Measurements from ENCODE around the gene GCK. TPM values are rescaled to one million over a fixed set of nuclear protein-coding genes. Genes with fewer than 3 reads are reported as not detected.
A peak's percentile ranks its signal among the peaks of the same experiment; 100 is the strongest.

The GCK gene
- total RNA-seq, 2 donors from 2014 or later = 0.24 TPM; not detected in 1

DNA sequence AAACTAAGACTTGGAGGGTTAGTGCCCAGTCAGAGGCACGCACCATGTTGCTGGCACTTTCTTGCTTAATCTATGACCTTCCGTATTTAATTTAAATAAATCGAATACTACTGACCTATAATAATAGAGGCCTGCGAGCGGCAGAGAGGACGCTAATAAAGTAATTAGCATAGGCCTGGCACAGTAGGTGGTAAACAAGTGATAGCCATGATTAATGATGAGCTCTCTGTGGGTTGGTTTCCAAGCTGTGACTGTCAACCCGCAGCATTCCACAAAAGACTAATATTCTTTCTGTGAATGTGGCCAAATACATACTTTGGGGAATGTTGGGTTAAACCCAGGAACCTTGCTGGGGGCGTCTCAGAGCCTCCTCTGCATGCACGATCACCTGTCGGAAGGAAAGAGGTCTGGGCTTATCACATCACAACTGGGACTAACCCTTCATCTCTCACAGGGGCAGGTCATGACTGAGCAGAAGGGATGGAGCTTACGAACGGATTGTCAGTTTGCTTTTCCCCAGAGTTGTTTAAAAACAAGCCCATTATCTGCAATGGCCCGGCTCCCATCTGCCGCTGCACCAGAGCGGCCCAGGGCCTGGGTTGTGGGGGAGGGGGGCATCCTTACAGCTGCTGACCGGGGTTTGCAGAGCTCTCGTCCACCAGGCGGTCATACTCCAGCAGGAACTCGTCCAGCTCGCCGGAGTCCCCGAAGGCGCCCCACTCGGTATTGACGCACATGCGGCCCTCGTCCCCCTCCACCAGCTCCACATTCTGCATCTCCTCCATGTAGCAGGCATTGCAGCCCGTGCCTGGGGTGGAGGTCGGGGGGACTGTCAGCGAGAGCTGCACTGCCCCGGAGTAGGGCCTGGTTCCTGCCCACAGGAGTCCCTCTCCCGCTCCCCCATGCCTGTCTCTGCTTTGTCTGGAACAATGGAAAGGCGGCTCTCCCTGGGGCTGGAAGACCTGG is 41.9 kb downstream of the GCK start:
- Mint-ChIP-seq H3K27me3 (peaks cover 0 to 3% of the 10 kb centered on the region in 2 donors), H3K36me3 (no peaks in the 10 kb centered on the region), H3K9me3 (no peaks in the 10 kb centered on the region), H3K4me3 (no peak overlapping the region), H3K27ac (no peak overlapping the region), H3K4me1 (ENCODE audit: low read depth in 2 of 2) (no peaks in the 10 kb centered on the region)
- DNase-seq (ENCODE audit: low spot score) = peak; percentile 60
- no peak for ATAC-seq

DNA sequence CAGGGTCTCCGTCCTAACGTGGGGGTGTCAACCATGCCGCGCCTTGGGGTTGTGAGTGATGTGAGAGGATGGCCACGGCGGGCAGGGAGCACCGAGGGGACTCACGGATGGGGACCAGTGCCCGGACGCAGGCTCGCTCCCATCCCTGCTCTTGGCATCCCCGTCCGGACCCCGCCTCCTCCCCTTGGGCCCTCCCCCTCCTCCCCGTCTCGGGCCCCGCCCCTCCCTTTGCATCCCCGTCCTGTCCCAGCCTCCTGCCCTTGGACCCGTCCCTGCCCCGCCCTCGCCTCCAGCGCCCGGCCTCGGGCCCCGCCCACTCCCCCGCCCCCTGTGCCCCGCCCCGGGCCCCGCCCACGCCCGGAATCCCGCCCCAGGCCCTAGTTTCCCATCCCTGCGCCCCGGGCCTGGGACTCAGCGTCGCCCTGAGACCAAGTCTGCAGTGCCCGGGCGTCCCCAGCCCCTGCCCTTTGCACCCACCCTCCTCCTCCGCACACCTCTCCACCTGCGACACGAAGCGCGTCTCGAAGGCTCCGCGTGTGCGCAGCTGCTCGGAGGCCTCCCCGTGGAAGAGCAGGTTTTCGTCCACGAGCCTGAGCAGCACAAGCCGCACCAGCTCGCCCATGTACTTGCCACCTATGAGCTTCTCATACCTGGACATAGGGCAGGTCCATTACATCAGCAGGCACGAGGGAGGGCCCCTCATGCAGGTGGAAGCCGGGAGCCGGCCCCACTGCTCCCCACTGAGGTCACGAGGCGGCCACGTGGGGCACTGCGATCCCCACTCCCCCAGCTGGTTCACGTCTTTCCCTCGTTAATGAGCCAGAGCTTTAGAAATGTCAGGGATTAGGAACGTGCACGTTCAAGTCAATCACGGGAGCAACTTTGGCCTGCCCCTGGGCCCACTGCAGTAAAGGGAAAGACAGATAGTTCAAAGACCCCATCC is 43.0 kb downstream of the GCK start:
- no peaks in the 10 kb centered on the region for H3K4me1 Mint-ChIP-seq (ENCODE audit: low read depth in 2 of 2)
- peaks cover 0 to 3% of the 10 kb centered on the region in 2 donors for H3K27me3 Mint-ChIP-seq
- no peak overlapping the region for H3K27ac Mint-ChIP-seq
- H3K4me3 Mint-ChIP-seq = peak overlapping the region; percentile 53
- H3K9me3 Mint-ChIP-seq = no peaks in the 10 kb centered on the region
- DNase-seq (ENCODE audit: low spot score) (peak; percentile 81), ATAC-seq (peak; percentile 82 to 94)
- H3K36me3 Mint-ChIP-seq = no peaks in the 10 kb centered on the region

DNA sequence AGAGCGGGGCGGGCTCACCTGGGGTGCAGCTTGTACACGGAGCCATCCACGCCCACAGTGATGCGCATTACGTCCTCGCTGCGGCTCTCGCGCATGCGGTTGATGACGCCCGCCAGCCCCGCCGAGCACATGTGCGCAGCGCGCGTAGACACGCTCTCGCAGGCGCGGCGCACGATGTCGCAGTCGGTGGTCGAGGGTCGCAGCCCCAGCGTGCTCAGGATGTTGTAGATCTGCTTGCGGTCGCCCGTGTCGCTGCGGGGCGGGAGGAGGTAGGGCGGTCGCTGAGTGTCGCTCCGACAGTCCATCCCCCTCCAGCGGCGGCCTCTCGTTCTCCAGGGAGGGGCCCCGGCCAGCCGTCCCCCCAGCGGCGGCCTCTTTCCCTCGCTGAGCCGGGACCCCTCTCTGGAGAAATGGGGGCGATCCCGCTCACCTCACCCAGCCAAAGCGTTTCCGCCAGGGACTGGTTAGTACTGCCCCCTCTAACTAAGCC is 43.7 kb downstream of the GCK start:
- Mint-ChIP-seq H3K27ac (no peak overlapping the region), H3K4me3 (peak overlapping the region; percentile 53), H3K9me3 (no peaks in the 10 kb centered on the region), H3K27me3 (peaks cover 0 to 3% of the 10 kb centered on the region in 2 donors), H3K4me1 (ENCODE audit: low read depth in 2 of 2) (no peaks in the 10 kb centered on the region), H3K36me3 (no peaks in the 10 kb centered on the region)
- peak; percentile 61 for DNase-seq (ENCODE audit: low spot score)
- peak; percentile 3 to 12 for ATAC-seq

DNA sequence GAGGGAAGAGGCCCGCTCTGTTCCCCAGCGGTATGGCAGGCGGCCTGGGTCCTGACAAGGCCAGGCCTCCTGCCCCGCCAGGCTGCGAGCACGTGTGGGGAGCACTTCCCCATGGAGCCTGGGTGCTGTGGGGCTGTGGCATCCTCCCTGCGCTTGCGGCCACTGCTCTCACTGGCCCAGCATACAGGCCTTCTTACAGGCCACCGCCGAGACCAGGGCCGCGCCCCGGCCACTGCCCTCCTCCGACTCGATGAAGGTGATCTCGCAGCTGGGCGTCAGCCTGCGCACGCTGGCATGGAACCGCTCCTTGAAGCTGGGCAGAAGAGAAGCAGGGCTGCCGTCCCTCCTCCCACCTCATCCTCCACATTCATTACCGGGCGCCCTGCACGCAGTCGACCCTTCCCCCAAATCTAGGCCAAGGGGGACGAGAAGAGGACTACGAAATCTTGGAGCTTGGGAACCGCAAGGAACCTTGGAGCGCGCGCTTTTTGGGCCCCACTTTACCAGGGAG is 44.2 kb downstream of the GCK start:
- H3K27me3 Mint-ChIP-seq = peaks cover 0 to 3% of the 10 kb centered on the region in 2 donors
- H3K27ac Mint-ChIP-seq = no peak overlapping the region
- H3K4me3 Mint-ChIP-seq = peak overlapping the region; percentile 53
- H3K4me1 Mint-ChIP-seq (ENCODE audit: low read depth in 2 of 2) = no peaks in the 10 kb centered on the region
- no peaks in the 10 kb centered on the region for H3K9me3 Mint-ChIP-seq
- ATAC-seq (no peak), DNase-seq (ENCODE audit: low spot score) (peak; percentile 48)
- no peaks in the 10 kb centered on the region for H3K36me3 Mint-ChIP-seq

DNA sequence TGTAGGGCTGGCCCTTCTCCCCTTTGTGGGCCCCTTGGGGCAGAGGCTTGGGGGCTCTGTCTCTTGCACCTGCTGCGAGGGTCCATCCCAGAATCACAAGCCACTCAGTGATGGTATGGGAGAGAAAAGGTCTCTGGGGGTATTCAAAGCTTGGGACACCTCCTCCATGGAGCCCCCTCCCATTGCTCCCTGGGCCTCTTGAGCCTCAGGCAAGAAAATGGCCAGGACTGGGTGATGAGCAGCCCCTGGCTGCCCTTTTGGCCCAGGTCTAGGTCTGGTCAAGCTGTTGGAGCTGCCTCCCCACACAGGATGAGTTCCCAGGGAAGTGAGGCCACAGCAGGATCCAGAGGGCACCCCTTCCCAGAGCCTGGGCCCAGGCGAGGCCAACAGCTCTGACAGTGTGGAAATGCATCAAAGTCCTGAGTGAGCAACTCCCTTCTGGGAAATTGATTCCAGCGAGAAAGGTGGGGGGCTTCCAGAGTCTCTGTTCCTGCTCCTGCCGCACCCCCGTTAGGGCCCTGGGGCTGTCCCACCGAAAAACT is 44.7 kb downstream of the GCK start:
- Mint-ChIP-seq H3K27me3 (peaks cover 0 to 3% of the 10 kb centered on the region in 2 donors), H3K4me3 (no peak overlapping the region), H3K4me1 (ENCODE audit: low read depth in 2 of 2) (no peaks in the 10 kb centered on the region), H3K27ac (no peak overlapping the region), H3K9me3 (no peaks in the 10 kb centered on the region), H3K36me3 (no peaks in the 10 kb centered on the region)
- ATAC-seq (no peak), DNase-seq (ENCODE audit: low spot score) (peak; percentile 41)

DNA sequence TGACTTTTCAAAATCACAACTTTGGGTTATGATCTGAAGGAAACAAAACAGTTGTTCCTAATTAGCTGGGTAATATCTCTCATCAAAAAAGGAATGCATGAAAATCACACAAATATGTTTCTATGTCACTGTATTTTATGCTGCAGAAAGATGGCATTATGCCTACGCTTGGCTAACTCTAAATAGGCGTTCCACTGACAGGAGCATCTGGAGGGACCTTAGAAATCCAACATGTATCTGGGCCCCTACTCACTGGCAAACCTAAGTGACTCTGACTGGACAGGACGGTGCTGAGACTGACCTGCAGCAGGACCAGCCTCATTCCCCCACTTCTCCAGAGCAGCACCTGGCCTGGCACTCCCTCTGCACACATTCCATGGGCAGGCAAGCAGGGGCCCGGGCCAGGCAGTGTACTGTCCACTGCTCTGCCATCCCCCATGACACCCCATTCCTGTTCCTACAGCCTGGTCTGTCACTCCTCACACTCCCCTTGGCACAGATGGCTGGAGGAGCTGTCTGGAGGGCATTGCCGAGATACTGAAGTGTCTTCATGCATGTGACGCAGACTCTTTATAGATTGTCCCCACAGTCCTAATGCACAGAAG is 45.5 kb downstream of the GCK start:
- Mint-ChIP-seq H3K27ac (no peak overlapping the region), H3K4me3 (no peak overlapping the region), H3K36me3 (no peaks in the 10 kb centered on the region), H3K4me1 (ENCODE audit: low read depth in 2 of 2) (no peaks in the 10 kb centered on the region), H3K27me3 (peaks cover 0 to 6% of the 10 kb centered on the region in 2 donors), H3K9me3 (no peaks in the 10 kb centered on the region)
- DNase-seq (ENCODE audit: low spot score) = peak; percentile 5
- ATAC-seq = no peak

DNA sequence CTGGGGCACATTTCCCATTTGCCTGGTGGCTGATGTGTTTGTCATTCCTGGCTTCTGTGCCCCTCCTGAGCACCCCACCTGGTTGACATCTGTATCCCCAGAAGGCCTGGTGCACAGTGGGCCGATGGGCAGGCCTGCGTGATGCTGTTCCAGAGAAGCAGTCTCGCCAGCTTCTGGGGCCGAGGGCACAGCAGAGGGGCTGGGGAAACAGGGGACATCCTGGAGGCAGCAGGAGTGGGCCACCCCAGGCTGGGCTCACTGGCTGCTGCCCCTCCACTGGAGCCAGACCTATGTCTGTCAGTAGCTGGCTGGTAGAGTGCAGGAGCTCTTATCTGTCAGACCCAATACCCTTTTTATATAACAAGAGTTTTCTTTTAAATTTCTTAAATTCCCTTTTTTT is 47.2 kb downstream of the GCK start:
- Mint-ChIP-seq H3K36me3 (no peaks in the 10 kb centered on the region), H3K27me3 (peaks cover 0 to 6% of the 10 kb centered on the region in 2 donors), H3K9me3 (no peaks in the 10 kb centered on the region), H3K4me1 (ENCODE audit: low read depth in 2 of 2) (no peaks in the 10 kb centered on the region), H3K4me3 (no peak overlapping the region), H3K27ac (no peak overlapping the region)
- DNase-seq (ENCODE audit: low spot score) (no peak), ATAC-seq (no peak)

DNA sequence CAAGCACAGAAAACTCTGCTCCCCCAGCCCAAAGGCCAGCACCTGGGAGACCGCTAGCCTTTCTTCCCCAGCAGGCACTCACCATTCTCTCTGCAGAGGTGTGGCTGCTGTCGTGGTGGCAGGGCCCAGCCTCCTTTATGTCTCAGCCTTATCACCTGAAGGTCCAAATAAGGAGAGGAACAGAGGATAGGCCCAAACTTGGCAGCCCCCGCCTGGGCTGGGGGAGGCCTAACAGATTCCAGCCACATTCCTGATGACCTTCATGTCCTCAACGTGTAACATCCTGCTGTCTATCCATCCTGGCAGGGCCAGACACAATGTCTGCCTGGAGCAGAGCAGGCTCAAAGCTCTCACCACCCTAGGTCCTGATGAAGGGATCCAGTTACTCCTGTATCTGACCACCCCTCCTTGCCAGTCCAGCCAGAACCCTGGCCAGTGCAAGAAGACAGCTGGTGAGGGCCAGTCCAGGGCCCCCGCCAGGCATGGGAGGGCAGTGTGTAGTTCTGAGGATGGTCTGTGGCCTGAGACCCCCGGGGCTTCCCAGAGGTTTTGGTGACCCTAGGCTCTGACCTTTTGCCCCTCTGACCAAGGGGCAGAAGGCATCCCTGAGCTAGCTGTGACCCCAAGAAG is 47.9 kb downstream of the GCK start, which contains the start of gene MYL7:
TSS of gene MYL7 (minus strand) at position 112 of the 630 bp plus-strand sequence. CDS start at position 85, 27 bp downstream.
- peak; percentile 6 for DNase-seq (ENCODE audit: low spot score)
- Mint-ChIP-seq H3K27me3 (peaks cover 0 to 6% of the 10 kb centered on the region in 2 donors), H3K36me3 (no peaks in the 10 kb centered on the region), H3K4me1 (ENCODE audit: low read depth in 2 of 2) (no peaks in the 10 kb centered on the region), H3K4me3 (no peak within 1 kb of the TSS), H3K27ac (no peak within 1 kb of the TSS), H3K9me3 (no peaks in the 10 kb centered on the region)
- no peak for ATAC-seq

DNA sequence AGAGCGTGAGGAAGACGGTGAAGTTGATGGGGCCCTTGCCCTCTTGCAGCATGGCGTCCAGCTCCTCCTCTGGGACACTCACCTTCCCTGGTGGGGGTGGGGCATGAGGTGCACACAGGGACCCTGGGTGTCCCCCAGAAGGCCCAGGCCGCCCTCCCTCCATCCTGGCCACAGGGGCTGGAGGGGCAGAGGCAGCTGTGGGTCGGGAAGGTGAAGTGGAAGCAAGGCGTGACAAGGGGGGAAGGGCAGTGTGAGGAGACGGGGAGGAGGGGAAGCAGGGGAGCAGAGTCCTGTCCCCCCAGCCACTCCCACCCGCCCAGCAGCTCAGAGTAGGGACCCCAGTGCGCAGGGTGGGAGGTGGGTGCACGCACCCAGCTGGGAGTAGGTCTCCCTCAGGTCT is 48.9 kb downstream of the GCK start:
- no peak for DNase-seq (ENCODE audit: low spot score)
- ATAC-seq = no peak
- Mint-ChIP-seq H3K4me1 (ENCODE audit: low read depth in 2 of 2) (no peaks in the 10 kb centered on the region), H3K9me3 (no peaks in the 10 kb centered on the region), H3K4me3 (no peak overlapping the region), H3K27ac (no peak overlapping the region), H3K36me3 (no peaks in the 10 kb centered on the region), H3K27me3 (peaks cover 0 to 6% of the 10 kb centered on the region in 2 donors)

DNA sequence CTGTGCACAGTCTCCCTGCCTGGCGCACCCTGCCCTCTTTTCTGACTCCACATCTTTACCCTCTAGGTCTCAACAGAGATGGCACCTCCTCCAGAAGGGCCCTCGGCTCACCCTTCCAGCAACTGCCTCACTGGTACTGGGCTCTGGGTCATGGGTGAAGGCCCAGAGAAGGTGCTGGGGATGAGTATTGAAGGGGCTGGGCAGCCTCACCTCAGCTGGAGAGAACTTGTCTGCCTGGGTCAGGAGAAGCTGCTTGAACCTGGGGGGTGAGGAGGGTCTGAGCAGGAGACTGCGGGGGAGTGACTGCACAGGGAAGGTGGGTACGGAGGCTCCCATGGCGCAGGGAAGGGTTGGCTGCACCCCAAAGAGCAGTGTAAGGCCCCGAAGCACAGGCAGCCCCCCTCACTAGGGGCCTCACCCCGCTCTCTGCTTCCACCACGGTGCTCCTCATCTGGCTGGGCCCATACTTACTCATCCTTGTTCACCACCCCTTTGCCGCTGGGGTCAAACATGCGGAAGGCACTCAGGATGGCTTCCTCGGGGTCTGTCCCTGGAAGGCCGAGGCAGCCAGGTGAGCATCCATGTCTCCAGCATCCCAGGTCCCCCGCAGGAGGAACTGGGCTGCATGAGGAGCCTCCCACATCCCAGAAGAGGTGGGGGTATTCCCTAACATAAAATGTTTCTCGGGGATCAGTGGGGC is 49.8 kb downstream of the GCK start:
- Mint-ChIP-seq H3K4me3 (no peak overlapping the region), H3K27me3 (peaks cover 0 to 3% of the 10 kb centered on the region in 2 donors), H3K36me3 (no peaks in the 10 kb centered on the region), H3K27ac (no peak overlapping the region), H3K4me1 (ENCODE audit: low read depth in 2 of 2) (no peaks in the 10 kb centered on the region), H3K9me3 (no peaks in the 10 kb centered on the region)
- no peak for DNase-seq (ENCODE audit: low spot score)
- no peak for ATAC-seq

DNA sequence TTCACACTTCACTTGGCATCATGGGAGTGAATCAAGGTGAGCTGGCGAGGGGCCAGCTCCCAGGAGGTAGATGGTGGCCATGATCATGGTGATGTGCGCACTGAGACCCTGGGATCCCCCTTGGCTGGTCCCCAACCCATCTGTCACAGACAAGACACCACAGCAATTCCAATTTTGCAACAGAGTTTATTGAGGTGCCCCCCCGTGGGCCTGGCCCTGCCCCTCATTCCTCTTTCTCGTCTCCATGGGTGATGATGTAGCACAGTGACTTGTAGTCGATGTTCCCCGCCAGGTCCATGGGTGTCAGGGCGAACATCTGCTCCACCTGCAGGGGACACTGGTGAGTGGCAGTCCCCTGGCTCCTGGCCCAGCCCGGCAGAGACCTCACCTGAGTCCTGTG is 50.5 kb downstream of the GCK start:
- ATAC-seq = no peak
- H3K4me3 Mint-ChIP-seq = no peak overlapping the region
- H3K9me3 Mint-ChIP-seq = no peaks in the 10 kb centered on the region
- H3K36me3 Mint-ChIP-seq = no peaks in the 10 kb centered on the region
- DNase-seq (ENCODE audit: low spot score) = no peak
- peaks cover 0 to 3% of the 10 kb centered on the region in 2 donors for H3K27me3 Mint-ChIP-seq
- no peaks in the 10 kb centered on the region for H3K4me1 Mint-ChIP-seq (ENCODE audit: low read depth in 2 of 2)
- no peak overlapping the region for H3K27ac Mint-ChIP-seq

DNA sequence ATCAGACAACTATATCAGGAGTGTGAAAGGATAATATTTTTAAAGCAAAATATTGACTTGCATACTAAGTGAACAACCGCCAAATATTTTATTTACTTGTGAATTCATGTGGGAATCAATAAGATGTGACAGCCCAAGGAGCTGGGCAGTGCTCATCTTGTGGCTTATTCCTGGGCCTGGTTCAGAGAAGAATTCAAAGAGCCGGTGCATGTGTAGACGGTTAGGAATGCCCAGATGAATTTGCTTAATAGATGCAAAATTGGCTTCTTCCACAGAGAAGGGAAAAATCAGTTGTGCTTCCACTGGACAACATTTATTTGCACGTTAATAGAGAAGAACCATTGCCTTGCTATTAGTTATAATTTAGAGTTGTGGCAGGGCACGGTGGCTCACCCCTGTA is 52.5 kb downstream of the GCK start:
- no peaks in the 10 kb centered on the region for H3K9me3 Mint-ChIP-seq
- peaks cover 0 to 5% of the 10 kb centered on the region in 2 donors for H3K27me3 Mint-ChIP-seq
- no peak overlapping the region for H3K27ac Mint-ChIP-seq
- H3K4me3 Mint-ChIP-seq = no peak overlapping the region
- DNase-seq (ENCODE audit: low spot score) (no peak), ATAC-seq (no peak)
- no peaks in the 10 kb centered on the region for H3K36me3 Mint-ChIP-seq
- no peaks in the 10 kb centered on the region for H3K4me1 Mint-ChIP-seq (ENCODE audit: low read depth in 2 of 2)

All from natural killer cell treated with Interleukin-12 subunit alpha and Interleukin-12 subunit beta and Interleukin-15 and Interleukin-18, amount 100 ng/mL, for 72 hours (primary cell).